SKM-1 treated with dmso at 0.1 percent for 144 hours (cell line): ENCODE results near the gene SINHCAF.
"Not testable (repeated sequence)": the region's sequence is repeated elsewhere in the genome, so short reads cannot be mapped to it uniquely, and the experiment has no call there.

Experiments used
- DNase-seq: peaks from one replicate; lab custom pipeline; 2025; ENCODE audit not compliant: unreplicated experiment; lab: John Stamatoyannopoulos, UW

The SINHCAF gene

DNA sequence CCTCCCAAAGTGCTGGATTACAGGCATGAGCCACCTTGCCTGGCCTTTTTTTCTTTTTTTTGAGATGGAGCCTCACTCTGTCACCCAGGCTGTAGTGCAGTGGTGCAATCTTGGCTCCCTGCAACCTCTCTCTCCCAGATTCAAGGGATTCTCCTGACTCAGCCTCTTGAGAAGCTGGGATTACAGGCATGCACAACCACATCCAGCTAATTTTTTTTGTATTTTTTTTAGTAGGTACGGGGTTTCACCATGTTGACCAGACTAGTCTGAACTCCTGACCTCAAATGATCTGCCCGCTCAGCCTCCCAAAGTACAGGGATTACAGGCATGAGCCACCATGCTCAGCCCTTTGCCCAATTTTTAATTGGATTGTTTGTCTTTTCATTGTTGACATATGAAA is 58.0 kb downstream of the SINHCAF start:
- no peak for DNase-seq

DNA sequence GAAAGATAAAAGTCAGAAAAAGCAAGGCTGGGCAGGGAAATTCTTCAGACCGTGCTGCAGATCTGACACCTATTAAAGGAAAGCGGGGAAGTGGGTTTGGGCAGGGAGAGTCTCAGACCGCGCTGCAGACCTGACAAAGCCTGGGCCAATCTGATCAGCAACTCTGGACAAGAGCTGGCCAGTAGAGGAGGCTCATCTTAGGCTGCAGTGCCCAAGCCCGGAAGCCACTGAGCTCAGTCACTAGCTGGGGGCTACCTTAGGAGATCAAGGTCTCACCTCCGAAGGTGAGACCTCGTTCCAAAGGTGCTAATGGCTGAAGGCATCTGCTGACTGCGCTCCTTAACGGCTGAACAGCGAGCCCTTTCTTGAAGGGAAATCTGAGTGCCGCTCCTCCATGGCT is 60.2 kb downstream of the SINHCAF start:
- no peak for DNase-seq

DNA sequence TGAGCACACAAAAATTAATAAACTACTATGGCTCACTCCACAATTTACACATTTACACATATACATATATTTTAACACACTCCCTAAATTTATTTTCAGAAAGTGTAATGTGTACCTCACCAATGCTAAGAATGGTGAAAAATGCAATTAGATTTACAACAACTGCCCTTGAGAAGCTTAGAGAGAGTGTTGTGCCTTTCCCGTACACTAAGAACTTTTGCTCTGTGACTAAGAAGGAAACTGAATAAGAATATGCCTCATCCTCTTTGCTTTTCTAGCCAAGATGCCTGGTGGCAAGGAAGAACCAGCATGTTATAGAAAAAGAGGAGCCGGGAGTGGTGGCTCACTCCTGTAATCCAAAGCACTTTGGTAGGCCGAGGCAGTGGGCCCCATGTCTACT is 62.3 kb downstream of the SINHCAF start:
- no peak for DNase-seq

DNA sequence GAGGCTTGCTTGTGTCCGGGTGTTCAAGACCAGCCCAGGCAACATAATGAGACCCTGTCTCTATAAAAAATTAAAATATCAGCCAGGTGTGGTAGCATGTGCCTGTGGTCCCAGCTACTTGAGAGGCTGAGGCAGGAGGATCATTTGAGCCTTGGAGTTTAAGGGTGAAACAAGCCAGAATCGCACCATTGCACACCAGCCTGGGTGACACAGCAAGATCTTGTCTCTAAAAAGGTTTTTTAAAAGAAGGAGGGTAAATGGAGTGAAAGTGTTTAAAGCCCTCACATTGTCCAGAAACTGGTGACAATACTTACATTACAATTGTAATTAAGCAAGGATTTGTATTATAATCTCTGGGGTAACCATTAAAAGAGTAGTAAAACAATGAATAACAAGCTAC is 64.2 kb downstream of the SINHCAF start:
- no peak for DNase-seq

DNA sequence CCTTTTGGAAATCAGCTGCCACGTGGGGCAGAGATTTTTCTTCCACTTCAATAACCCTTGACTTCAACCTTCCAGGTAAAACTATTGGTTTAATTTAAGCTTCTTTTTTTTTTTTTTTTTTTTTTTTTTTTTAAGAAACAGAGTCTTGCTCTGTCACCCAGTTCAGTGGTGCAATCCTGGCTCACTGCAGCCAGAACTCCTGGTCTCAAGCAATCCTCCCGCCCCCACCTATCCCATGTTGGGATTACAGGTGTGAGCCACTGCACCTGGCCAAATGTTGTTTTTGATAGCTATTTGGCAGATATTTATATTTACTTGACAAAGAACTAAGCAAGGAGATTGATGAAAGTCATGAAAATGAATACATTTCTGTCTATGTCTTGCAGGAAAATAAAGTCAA is 65.1 kb downstream of the SINHCAF start:
- DNase-seq, result no peak

DNA sequence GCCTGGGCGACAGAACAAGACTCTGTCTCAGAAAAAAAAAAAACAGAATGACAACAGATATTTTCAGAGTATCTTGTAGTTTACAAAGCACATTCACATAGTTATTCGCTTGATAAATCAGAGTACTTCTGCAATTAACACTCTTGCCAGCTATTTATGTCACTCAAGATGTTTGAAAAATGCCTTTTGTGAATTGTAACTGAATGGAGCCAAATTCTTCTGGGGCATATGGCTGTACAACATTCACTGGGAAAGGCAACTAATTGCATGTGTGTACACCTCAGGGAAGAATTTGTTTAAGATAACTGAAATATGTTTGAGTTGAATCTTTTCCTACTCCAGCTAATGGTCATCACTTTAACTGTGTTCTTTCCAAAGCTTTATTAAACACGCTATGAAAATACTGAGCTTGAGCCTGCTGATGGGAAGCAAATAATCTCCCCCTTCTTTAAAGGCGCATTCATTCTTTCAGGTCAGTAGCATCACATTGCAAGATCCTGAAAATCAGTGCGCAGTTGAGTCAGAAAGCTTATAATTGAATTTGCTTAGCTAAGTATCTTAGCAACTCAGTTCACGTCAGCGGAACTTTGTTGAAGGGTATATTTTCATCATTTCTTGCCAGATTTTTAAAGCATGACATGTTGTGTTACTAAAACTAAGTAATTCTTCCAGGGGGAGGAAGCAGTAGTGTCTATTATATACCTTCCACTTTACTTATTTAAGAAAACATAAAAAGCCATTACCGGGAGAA is 66.6 kb downstream of the SINHCAF start:
- no peak for DNase-seq

DNA sequence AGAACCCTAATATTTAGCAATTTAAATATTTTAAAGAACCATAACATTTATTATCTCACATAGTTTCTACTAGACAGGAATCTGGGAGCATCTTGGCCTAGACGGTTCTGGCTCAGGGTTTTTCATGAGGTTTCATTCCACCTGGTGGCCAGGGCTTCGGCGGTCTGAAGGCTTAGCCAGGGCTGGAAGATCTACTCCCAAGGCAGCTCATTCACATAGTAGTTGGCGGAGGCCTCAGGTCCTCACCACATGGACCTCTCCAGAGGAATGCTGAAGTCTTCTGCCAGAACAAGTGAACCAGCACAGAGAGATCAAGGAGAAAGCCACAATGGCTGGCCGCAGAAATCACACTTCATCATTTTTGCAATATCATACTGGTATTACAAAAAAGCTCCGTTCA is 68.2 kb downstream of the SINHCAF start:
- DNase-seq, result no peak

DNA sequence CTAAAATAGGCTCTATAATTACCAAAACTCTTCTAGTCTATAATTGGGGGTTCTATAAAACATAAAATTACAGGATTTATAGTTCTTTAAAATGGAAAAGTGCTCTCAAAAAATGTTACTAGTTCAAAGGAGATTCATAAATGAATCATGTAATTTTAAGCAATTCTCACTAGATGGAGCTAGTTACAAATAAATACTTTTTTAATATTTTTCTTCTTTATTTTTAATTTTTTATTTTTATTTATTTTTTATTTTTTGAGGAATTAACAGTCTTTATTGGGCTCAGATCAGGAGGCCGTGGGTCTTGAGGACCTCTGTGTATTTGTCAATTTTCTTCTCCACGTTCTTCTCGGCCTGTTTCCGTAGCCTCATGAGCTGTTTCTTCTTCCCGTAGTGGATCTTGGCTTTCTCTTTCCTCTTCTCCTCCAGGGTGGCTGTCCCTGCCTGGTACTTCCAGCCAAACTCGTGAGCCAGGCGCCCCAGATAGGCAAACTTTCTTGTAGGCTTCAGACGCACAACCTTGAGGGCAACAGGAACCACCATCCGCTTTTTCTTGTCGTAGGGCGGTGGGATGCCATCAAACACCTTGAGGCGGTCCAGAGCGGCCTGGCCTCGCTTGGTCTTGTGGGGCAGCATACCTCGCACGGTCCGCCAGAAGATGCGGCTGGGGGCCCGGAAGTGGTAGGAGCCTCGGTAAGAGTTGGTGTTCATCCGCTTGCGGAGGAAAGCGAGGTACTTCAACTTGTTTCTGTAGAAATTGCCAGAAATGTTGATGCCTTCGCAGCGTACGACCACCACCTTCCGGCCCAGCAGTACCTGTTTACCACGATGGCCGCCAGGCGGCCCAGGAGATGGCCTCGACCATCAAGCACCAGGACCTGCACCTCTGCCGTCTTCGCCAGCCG is 74.0 kb downstream of the SINHCAF start:
- DNase-seq, result not testable (repeated sequence)

DNA sequence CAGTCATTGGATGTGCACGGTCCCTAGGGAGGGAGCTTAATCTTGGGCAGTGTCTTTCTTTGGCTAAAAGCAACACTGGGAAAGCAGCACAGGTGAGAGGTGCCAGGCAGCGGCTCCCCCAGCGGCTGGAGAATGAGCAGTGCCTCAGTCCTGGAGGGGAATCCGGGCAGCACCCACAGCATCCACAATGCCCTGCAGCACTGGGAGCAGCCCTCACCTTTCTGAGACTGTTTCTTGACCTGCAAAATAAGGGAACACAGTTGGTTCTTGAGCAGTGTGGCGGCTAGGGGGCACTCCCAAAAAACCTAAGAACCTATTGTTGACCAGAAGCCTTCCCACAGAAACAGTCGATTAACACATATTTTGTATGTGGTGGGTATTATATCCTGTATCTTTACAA is 75.8 kb downstream of the SINHCAF start:
- no peak for DNase-seq

DNA sequence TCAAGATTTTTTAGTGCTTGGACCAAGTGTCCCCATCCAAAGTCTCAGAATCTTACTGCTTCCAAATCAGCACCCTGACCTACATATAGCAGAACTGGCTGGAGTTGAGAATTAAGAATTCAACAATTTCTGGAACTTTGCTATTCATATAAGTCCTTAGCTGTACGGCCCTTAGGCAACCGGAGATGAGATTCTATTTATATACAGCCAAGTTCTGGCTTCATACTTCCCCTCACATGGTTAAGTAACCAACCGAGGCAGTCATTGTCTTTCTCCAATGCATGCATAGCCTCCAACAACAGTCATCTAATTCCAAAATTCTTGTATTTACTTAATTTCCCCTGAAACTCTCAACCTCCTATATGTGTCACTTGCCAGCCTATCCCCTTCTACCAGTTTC is 76.6 kb downstream of the SINHCAF start:
- DNase-seq, result no peak

DNA sequence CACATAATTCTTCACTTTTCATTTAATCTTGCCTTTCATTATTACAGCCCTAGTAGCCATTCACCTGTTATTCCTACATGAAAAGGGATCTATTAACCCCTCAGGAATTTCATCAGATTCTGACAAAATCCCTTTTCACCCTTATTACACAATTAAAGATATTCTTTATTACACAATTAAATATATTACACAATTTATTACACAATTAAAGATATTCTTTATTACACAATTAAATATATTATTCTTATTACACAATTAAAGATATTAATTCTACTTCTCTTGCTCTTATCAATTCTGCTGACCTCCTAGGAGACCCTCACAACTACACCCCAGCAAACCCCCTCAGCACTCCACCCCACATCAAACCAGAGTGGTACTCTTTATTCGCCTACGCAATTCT is 77.1 kb downstream of the SINHCAF start:
- no peak for DNase-seq

DNA sequence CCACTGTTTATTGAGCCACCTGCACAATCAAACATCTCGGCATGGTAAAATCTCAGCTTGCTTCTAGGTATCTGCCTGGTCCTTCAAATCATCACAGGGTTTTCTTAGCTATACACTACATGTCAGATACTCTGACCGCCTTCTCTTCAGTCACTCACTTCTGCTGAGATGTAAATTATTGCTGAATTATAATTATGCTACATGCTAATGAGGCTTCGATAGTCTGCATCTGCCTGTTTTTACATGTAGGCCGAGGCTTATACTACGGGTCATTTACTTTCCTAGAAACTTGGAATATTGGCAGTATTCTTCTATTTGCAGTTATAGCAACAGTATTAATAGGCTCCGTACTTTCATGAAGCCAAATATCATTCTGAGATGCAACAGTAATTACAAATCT is 77.6 kb downstream of the SINHCAF start:
- no peak for DNase-seq

DNA sequence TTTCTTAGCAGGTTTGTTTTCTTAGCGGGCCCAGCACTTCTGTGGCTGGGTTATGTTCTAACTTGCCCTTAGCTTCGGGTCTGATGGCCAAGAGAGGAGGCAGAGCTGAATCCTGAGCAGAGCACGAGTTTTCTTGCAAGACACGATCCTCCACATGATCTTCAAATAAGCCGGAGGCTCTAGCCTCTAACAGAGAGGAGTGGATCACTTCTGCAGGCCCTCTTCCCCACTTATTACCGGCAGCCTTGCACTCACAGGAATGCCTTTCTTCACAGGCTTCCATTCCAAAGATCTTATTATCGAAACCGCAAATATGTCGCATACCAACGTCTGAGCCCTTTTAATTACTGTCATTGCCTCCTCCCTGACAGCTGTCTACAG is 79.5 kb downstream of the SINHCAF start:
- DNase-seq, result no peak

DNA sequence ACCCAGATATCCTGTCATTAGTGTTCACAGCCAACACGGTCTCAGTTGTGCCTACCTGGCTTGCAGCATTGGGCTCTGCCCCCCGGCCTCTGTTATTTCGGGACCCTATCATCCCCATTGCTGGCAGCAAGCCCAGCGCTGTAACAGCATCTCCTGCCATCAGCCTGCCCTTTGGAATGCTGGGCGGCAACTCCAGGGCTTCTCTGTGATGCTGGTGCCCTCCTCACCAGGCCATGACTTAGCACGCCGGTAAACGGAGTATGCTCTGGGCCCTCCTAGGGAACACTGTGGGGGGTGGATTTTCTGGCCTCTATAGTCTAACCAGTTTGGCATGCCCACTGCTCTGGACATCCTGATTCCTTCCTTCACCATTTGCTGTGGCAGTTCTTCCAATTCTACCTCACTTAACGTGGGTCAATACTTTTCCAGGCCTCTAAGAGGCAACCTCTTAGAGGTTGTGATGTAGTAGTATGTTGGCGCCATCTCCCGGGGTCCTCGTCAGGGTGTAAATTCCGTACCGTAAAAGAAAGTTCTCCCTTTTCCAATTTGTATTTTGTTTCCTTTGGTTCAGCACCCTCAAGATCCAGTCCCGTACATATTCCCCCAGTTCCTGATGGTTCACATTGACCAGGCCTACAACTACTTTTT is 80.0 kb downstream of the SINHCAF start:
- DNase-seq, result no peak

DNA sequence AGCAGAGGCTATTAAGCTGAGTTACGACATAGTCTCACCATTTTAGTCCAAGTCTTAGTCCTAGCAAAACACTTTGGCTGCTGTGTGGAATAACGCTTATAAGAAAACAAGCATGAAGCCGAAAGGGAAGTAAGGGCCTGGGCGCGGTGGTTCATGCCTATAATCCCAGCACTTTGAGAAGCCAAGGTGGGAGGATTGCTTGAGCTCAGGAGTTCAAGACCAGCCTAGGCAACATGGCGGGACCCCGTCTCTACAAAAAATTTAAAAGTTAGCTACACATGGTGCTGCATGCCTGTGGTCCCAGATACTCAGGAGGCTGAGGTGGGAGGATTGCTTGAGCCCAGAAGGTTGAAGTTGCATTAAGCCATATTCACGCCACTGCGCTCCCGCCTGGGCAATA is 83.5 kb downstream of the SINHCAF start:
- not testable (repeated sequence) for DNase-seq

DNA sequence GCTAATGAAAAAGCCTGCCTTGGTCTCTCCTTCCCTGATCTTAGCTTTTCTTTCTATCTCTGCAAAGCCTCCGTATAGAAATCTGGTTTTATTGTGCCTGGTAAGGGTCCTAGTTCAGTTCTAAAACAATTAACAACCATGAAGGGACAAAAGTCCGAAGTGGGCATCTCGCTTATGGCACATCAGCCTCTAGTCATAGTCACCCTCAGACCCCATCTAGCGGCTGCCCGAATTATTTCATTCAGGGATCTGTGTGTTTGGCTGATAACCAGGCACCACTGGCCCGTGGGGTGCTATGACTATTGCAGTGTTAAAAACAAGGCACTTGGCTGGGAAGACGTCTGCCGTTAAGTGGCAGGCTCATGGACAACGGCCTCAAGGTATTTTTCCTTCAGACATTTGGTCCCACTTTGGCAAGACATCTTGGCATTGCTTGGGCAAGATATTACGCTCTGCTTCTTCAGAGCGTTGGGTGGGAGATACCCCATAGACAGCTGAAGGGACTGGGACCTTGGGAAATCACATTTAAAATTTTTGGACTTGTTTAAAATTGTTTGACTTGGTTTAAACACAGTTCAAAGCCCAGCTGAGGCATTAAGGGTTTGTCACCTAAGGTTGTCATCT is 87.1 kb downstream of the SINHCAF start:
- DNase-seq, result peak; percentile 20

DNA sequence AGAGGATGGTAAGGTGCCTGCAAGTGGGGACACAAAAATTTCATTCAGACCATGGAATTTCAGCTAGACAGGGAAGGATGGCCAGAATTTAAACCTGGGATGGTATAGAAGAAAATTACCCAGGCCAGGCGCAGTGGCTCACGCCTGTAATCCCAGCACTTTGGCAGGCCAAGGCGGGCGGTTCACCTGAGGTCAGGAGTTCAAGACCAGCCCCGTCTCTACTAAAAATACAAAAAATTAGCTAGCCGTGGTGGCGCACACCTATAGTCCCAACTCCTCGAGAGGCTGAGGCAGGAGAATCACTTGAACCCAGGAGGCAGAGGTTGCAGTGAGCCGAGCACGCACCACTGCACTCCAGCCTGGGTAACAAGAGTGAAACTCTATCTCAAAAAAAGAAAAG is 87.6 kb downstream of the SINHCAF start:
- not testable (repeated sequence) for DNase-seq

DNA sequence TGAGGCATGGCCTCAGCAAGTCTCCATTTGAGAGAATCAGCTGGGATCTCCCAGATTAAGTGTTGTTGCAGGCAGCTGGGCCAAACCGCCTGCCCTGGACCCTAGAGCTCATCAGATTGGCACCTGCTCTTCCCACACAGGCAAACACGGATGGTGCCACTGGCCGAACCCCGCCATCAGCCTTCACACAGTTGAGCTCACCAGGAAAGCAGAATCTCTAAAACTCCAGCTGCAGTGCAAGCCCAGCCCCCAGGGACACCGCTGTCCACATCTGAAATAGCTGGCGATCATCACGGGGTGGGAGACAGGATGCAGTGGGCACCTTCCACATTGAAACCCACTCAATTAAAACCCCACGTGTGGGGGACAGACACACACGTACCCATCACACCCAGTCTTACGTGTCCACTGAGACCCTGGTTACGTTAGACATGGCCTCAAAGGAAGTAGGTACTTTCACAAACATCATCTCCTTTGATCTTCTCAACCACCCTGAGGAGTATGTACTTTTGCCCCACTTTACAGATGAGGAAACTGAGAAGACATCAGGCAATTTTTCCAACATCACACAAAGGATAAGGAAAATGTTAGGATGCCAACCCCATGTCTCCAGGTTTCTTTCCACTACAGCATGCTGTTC is 88.8 kb downstream of the SINHCAF start:
- no peak for DNase-seq

DNA sequence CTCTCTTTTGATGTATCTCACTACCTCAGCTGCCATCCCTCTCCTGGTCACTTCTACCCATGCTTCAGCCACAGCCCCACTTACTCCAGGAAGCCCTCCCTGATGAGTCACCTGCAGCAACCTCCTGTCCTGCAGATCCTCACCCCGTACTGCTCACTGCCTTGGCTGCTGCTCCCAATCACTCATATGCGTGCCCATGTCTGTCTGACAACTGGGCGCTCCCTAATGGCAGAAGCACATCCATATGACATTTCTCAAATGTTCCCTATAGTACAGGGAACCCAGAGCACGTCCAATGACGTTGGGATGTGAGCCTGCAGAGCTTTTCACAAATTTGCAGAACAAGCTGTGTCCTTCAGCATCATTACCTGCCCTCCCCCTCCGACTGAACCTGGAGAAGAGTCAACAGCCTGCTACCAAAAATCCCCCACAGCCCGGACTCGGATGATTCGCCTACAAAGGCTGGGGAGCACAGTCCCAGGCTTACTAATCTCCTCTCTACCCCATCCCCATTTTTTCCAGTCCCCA is 90.0 kb downstream of the SINHCAF start:
- no peak for DNase-seq

DNA sequence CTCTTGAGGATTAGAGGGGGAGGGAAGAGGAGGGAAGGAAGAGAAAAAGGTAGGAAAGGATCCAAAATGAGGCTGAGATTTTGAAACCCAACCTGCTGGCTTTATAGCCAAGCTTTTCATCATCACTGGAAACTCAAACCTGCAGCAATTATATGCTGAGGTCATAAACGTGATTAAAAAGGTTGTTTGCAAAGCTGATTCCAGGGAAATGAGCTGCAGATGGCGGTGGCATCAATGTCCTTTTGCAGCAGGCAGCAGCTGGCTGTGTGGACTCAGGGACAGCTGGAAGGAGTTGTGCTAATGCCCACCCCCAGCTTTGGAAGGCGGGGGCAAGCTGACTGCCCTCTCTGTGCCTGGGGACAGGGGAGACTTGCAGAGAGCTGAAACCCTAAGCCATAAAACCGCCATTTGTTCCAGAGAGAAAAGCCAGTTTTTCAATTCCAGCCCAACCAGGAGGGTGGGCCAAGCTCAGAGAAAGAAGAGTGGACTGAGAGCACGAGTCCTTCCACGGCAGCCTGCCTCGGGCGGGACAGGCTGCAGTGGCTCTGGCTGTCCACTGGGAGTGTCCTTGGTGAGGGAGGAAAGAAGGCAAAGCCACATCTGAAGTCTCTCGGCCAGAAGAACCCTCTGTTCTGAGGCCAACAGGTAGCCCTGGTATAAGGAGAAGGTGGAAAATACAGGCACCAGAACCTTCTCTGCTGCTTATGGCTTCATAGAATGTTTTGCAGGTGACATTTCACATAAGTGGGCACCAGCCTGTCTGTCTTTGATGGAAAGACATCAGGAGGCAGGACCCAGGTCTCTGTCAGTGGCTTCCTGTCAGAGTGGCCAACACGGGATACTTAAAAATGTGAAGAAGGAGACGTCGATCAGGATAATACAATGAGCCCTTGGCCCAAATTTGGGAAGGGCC is 90.7 kb downstream of the SINHCAF start:
- no peak for DNase-seq
